Natural killer cell (primary cell): ENCODE measurements around the gene SNAP25. TPM values are rescaled to one million over a fixed set of nuclear protein-coding genes. Genes with fewer than 3 reads are reported as not detected.

Experiments
- ATAC-seq, 3 donors: fragments of 150-1000 bp in 2 of 3; fragments of 200-7000 bp in 1 of 3; cut with Tn5 transposase; 1 replicate in 1 of 3; 2 replicates in 2 of 3; pipeline ENCODE4 v1.10.0; 2021; ENCODE audit warnings: mild to moderate bottlenecking in 2 of 3, moderate library complexity in 2 of 3
- DNase-seq, 2 donors: peaks; one replicate each; pipeline versions ENCODE4 v3.0.0 to v3.0.0-alpha.2; 2013 to 2021; ENCODE audit warnings: mixed read lengths in 1 of 2
- H3K27ac ChIP-seq: one replicate; pipeline ENCODE4 v1.5.1; 2013; ENCODE audit warnings: mild to moderate bottlenecking, low read length
- H3K27me3 ChIP-seq: one replicate; pipeline ENCODE4 v1.6.1; 2013; ENCODE audit warnings: low read length; ENCODE audit not compliant: control insufficient read depth, insufficient read depth
- H3K36me3 ChIP-seq: one replicate; pipeline ENCODE4 v1.6.1; 2013; ENCODE audit warnings: low read length; ENCODE audit not compliant: control insufficient read depth, insufficient read depth
- H3K4me1 ChIP-seq: one replicate; pipeline ENCODE4 v1.6.1; 2013; ENCODE audit warnings: low read length; ENCODE audit not compliant: control insufficient read depth, insufficient read depth
- H3K4me3 ChIP-seq: one replicate; pipeline ENCODE4 v1.5.1; 2013; ENCODE audit warnings: low read length
- H3K9me3 ChIP-seq: one replicate; pipeline ENCODE4 v1.6.1; 2013; ENCODE audit warnings: low read length; ENCODE audit not compliant: control insufficient read depth, insufficient read depth
- H3K27ac Mint-ChIP-seq, 2 donors: one replicate each; pipeline ENCODE4 v1.8.0; 2022; ENCODE audit warnings: mild to moderate bottlenecking in 2 of 2, mixed read lengths in 2 of 2, moderate library complexity in 1 of 2
- H3K27me3 Mint-ChIP-seq, 2 donors: one replicate each; pipeline ENCODE4 v1.8.0; 2022; ENCODE audit warnings: low read depth in 2 of 2, mixed read lengths in 2 of 2
- H3K36me3 Mint-ChIP-seq: one replicate; pipeline ENCODE4 v1.8.0; 2022; ENCODE audit warnings: mixed read lengths
- H3K4me1 Mint-ChIP-seq, 2 donors: one replicate each; pipeline ENCODE4 v1.8.0; 2022; ENCODE audit warnings: mixed read lengths in 2 of 2
- H3K4me3 Mint-ChIP-seq: one replicate; pipeline ENCODE4 v1.8.0; 2022; ENCODE audit warnings: mild to moderate bottlenecking, moderate library complexity, mixed read lengths
- H3K9me3 Mint-ChIP-seq, 2 donors: one replicate each; pipeline ENCODE4 v1.8.0; 2022; ENCODE audit warnings: mixed read lengths in 2 of 2
- CTCF ChIP-seq: fragments of 200-600 bp; IDR thresholded peaks from one replicate; pipeline ENCODE4 v1.8.0; 2022; ENCODE audit warnings: antibody characterized with exemption
- WGBS: methylation state at CpG from one replicate; pipeline ENCODE4 v1.1.7; 2013; ENCODE audit warnings: missing lambda C conversion rate; ENCODE audit not compliant: insufficient coverage; 5-methylcytosine and 5-hydroxymethylcytosine counted together
- intact Hi-C: fragments of 100-400 bp; cut with micrococcal nuclease; formaldehyde crosslinking; loops from one replicate; pipeline ENCODE4 v1.14.2; 2022
- total RNA-seq, 4 donors: library from RNA; stranded (reverse); fragments of 120-200 nt in 1 of 4; gene quantifications; one replicate each; pipeline versions ENCODE4 v1.2.3 to v1.2.4, GENCODE V29; 2013 to 2022

SNAP25 gene
- total RNA-seq, 3 donors from 2014 or later (not counting 1 experiment from before 2014, with no cell fraction given) = not detected

GRCh38 chr20:10314198-10314597 lies 95.6 kb downstream of the SNAP25 start:
- ATAC-seq = no peak
- H3K27ac Mint-ChIP-seq = no peak overlapping the region

GRCh38 chr20:10315138-10315537 lies 96.5 kb downstream of the SNAP25 start:
- DNase-seq = no peak

More at GRCh38 chr20:10314198-10314597, 95.6 kb downstream of the SNAP25 start:
- peaks cover 5% of the 10 kb centered on the region for H3K9me3 ChIP-seq
- no peaks in the 10 kb centered on the region for H3K4me1 ChIP-seq
- H3K27me3 ChIP-seq = peaks cover 7% of the 10 kb centered on the region
- no peak for DNase-seq
- H3K4me1 Mint-ChIP-seq = peaks cover 8 to 17% of the 10 kb centered on the region in 2 donors
- H3K9me3 Mint-ChIP-seq = no peaks in the 10 kb centered on the region
- intact Hi-C loops = no loop called here
- no peak overlapping the region for H3K4me3 ChIP-seq
- H3K27me3 Mint-ChIP-seq = peaks cover 15 to 42% of the 10 kb centered on the region in 2 donors
- no peaks in the 10 kb centered on the region for H3K36me3 ChIP-seq
- H3K27ac ChIP-seq = no peak overlapping the region
- 81% methylated on average over 2 of the region's 2 CpGs for WGBS
- H3K4me3 Mint-ChIP-seq = no peak overlapping the region
- no peak for TF ChIP-seq CTCF
- H3K36me3 Mint-ChIP-seq = no peaks in the 10 kb centered on the region

GRCh38 chr20:10316582-10316981 lies 98.0 kb downstream of the SNAP25 start:
- H3K4me1 ChIP-seq = no peaks in the 10 kb centered on the region
- Mint-ChIP-seq H3K4me1 (peaks cover 8 to 26% of the 10 kb centered on the region in 2 donors), H3K36me3 (no peaks in the 10 kb centered on the region), H3K27me3 (peaks cover 8 to 38% of the 10 kb centered on the region in 2 donors), H3K9me3 (no peaks in the 10 kb centered on the region), H3K4me3 (no peak overlapping the region), H3K27ac (no peak overlapping the region)
- TF ChIP-seq CTCF = no peak
- H3K9me3 ChIP-seq = peaks cover 5% of the 10 kb centered on the region
- peak in 1 of 2 donors; percentile 17 for DNase-seq
- WGBS = 79% methylated on average over 2 of the region's 2 CpGs
- ATAC-seq = no peak
- intact Hi-C loops = no loop called here
- peaks cover 5% of the 10 kb centered on the region for H3K27me3 ChIP-seq
- H3K27ac ChIP-seq = no peak overlapping the region
- H3K36me3 ChIP-seq = no peaks in the 10 kb centered on the region
- no peak overlapping the region for H3K4me3 ChIP-seq

More at GRCh38 chr20:10315138-10315537, 96.5 kb downstream of the SNAP25 start:
- Histone ChIP-seq H3K27ac (no peak overlapping the region), H3K4me1 (no peaks in the 10 kb centered on the region), H3K36me3 (no peaks in the 10 kb centered on the region), H3K27me3 (peaks cover 5% of the 10 kb centered on the region), H3K9me3 (peaks cover 5% of the 10 kb centered on the region), H3K4me3 (no peak overlapping the region)
- H3K27ac Mint-ChIP-seq = no peak overlapping the region
- no peaks in the 10 kb centered on the region for H3K36me3 Mint-ChIP-seq
- TF ChIP-seq CTCF = no peak
- intact Hi-C loops = no loop called here
- no peaks in the 10 kb centered on the region for H3K9me3 Mint-ChIP-seq
- H3K27me3 Mint-ChIP-seq = peaks cover 9 to 38% of the 10 kb centered on the region in 2 donors
- no peak overlapping the region for H3K4me3 Mint-ChIP-seq
- 79% methylated on average over 4 of the region's 5 CpGs for WGBS
- no peak for ATAC-seq
- H3K4me1 Mint-ChIP-seq = peaks cover 8 to 25% of the 10 kb centered on the region in 2 donors
